ENCODE measurements around the gene OTULIN. TPM values are rescaled to one million over a fixed set of nuclear protein-coding genes. Genes with fewer than 3 reads are reported as not detected.

The OTULIN gene
- total RNA-seq (2014; rRNA removed; shearing (Covaris generic)): 16.4 and 20.6 TPM in 2 replicates

DNA sequence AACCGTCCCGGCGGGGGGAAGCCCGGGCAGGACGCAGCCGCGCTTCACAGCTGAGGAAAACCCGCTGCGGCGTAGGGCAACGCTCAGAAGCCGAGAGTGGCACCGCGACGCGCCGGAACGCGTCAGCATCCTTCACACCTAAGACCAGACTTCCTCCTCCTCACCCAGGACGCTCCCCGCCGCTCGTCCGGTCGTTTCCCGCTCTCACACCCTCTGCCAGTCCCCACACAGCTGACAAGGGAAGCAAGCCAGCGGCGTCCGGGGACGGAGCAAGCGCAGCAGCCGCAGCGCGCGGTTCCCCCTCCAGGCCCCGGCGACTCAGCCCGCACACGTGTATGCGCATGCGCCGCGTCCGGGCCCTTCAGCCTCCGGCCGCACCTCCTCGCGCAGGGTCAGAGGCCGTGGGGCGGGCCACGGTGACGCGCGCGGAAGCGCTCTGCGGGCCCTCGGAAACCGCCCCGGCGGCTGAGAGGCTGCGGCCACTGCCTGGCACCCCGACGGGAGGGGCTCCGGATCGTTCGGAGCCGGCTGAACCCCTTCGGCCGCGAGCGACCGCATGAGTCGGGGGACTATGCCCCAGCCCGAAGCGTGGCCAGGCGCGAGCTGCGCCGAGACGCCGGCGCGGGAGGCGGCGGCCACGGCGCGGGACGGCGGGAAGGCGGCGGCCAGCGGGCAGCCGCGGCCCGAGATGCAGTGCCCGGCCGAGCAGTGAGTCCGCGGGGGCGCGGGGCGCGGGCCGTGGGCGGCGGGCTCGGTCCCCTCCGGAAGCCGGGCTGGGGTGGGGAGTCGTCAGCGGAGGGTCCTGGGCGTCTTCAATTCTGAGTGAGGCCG is at the start of gene OTULIN:
Gene OTULIN (plus strand): TSS at position 449 of the 831 bp plus-strand sequence. CDS start 108 bp downstream, at position 557.

Other genes with a start within 250 kb of the OTULIN start
- 1.3 and 1.7 TPM in 2 replicates for gene OTULINL, start 82.9 kb upstream of the OTULIN start, total RNA-seq (2014; rRNA removed; shearing (Covaris generic))
- 133 and 148 TPM in 2 replicates for gene ANKH, start 207.1 kb downstream of the OTULIN start, total RNA-seq (2014; rRNA removed; shearing (Covaris generic))